NCI-H1436 treated with DMSO at 0.1 percent for 48 hours (cell line): ENCODE data around the gene ZNF697.
"Not testable (repeated sequence)": the region's sequence is repeated elsewhere in the genome, so short reads cannot be mapped to it uniquely, and the experiment has no call there.

Experiments used
- DNase-seq: peaks from one replicate; lab custom pipeline; 2025; lab: John Stamatoyannopoulos, UW

Gene ZNF697

DNA sequence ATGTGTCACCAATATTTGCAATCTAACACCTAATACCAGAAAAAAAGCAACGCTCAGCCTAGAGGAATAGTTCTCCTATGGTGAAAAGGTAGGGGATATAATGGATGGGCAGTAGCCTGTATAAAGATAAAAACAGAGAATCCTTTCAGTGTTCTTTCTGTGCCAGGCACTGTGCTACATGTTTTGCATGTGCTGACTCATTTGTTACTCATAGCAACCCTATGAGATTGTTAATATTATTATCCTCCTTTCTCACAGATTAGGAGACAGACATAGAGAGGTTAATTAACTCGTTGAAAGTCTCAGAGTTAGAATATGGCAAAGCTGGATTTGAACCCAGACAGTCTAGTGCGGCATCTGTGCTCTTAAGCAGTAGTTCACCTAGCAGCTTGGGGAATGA lies 45.3 kb downstream of the ZNF697 start:
- not testable (repeated sequence) for DNase-seq

DNA sequence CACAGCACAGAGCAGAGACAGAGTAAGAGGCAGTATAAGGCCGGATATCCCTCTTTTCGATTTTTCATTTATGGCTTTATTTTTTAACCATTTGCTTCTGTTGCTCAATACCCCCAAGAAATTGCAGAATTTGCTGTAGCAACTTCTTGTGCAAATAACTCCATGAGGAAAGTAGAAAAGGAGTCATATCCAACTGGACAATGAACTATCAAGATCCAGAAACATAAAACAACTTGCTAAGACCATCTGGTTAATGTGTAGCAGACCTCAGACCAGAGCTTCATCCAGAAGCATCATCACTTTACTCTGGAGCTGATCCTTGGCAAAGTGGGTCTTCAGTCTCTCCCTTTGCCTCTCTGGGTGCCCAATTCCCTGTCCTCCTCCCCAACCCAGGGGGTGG lies 45.9 kb downstream of the ZNF697 start:
- no peak for DNase-seq

DNA sequence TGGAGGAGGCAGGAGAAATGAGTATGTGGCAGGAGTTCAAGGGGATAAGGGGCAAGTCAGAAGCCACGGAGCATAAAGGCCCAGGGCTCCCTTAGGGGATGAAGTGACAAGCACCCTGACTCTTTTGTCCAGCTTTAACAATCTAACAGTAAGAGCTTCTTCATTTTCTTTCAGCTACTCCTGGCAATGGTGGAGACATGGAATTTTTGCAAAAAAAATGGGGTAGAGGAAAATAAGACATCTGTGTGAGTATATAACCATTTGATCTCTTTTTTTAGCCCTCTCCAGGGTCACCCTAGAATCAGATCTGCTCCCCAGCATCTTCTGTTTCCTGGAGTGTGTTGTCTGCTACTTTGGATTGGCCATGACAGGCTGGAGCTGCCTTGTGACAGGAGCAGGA lies 47.1 kb downstream of the ZNF697 start:
- no peak for DNase-seq

DNA sequence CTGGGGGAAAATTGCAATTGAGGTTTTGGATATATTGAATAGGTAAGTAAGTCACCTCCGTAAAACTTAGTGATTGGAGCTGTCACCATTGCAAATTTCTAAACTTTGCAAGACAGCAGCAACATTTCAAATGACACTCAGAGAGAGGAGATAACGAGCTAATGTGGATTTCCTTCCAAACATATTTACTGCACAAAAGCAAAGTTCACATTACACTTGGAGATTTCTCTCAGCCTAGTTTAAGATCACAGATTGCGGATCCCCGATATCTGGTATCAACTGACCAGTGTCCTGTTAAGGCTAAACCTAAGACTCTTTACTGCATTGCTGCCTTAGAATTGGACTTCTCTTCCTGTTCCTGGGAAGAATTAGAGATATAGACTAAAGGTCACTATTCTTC lies 47.5 kb downstream of the ZNF697 start:
- DNase-seq: no peak

DNA sequence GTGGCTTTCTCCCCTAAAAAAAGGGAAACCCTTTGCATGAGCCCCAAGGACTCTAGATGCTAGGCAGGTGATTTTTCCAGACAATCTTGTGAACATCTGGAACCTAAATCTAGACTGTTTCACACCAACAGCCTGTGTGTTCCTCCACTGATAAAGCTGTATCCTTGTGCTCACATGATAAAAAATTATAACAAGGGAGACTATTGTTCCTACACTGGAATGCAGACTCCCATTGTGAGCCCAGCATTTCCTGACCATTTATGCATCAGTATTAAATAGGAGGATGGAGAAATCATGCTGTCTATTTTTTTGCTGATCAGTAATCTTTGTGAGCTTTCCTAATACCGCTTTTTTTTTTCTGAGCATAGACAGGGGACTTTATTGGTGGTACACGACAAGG lies 52.5 kb downstream of the ZNF697 start:
- no peak for DNase-seq

DNA sequence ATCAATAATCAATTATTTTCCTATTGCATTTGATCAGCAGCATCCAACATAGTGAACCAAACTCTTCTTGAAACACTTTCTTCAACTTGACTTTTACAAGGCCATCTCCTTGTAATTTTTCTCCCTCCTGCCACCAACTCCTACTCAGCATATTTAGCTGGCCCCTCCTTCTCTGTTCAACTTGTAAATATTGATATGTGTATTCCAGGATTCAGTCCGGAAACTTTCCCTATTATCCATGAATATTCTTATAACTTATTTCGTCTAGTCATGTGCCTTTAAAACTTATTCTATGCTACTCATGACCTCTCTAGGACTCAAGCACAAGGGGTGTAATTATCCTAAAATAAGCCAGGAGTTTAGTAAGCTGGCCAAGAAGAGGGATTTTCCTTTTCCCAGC lies 52.9 kb downstream of the ZNF697 start:
- no peak for DNase-seq

DNA sequence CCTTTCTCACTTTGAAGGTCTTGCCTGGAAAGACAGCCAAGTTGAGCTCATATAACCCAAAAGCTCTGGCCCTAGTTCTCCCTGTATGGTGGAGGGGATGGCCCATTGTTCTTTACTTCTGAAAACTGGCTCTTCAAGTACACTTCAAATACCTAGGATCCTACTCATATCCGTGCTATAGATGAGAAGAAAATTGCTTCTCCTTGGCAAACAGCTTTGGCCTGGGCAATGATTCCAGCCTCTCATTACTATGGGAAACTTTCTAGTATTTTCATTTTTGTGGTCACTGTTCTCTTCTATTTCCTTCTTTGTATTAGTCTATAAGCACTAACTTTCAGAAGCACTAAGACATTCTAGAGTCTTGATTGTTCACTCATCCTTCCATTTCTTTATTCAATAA lies 53.7 kb downstream of the ZNF697 start:
- no peak for DNase-seq

DNA sequence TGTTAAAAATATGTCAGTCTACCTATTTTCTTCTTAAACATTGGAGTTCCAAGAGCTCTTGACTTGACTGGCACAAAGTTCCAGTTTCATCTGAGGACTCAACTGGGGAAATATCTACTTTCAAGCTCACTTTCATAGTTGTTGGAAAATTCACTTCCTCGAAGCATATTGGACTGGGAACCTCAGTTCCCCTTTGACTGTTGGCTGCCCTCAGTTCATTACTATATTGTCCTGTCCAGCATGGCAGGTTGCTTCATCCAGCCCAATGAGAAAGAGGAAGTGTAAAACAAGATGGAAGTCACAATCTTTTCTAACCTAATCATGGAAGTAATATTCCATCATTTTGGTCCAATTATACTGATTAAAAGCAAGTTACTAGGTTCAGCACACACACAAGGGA lies 54.3 kb downstream of the ZNF697 start:
- DNase-seq: no peak

DNA sequence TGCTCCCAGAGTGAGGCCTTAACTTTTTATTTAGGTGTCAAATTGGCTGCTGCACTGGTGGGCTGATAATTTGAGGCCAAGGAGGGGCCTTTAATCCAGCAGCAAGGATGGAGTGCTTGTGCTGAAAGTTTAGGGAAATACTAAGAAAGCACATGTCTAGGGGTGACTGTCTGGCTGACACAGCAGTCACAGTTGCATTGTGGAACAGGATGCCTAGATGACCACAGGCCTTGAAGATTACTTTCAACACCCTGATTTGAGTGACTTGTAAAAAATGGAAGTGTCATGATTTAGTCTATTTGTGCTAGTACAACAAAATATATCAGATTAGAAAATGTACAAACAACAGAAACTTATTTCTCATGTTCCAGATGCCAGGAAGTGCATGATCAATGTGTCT lies 57.7 kb downstream of the ZNF697 start:
- DNase-seq: no peak

DNA sequence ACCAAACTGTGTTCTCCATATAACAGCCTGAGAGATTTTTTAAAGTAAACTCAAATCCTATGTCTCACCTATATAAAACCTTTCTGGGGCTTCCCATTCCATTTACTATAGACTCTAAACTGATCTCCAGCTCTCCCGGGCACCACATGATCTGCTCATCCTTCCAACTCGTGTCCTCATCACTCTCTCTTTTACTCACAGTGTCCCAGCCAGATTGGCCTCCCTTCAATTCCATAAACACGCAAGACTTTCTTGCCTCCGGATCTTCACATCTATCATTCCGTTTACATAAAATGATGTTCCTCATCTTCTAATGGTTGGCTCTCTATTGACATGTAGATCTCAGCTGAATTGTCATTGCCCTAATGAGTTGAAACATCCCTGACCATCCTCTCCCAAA lies 59.4 kb downstream of the ZNF697 start:
- no peak for DNase-seq

DNA sequence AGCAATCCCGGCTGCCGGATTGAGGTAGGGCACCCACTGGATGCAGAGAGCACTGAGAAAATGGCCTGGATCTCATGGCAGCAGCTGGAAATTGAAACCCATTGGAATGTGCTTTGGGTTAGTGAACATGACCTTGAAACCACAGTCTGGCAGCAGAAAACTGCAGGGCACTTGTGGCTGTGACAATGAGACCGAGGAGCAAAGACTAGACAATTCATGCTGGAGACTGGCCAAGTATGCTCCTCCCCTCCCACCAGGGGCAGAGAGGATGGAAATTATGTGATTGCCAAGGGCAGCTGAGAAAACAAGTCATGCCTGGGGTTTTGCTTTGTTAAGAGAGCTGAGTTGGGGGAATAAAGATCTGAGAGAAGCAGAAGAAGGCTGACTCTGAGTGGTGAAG lies 60.7 kb downstream of the ZNF697 start:
- DNase-seq: no peak

DNA sequence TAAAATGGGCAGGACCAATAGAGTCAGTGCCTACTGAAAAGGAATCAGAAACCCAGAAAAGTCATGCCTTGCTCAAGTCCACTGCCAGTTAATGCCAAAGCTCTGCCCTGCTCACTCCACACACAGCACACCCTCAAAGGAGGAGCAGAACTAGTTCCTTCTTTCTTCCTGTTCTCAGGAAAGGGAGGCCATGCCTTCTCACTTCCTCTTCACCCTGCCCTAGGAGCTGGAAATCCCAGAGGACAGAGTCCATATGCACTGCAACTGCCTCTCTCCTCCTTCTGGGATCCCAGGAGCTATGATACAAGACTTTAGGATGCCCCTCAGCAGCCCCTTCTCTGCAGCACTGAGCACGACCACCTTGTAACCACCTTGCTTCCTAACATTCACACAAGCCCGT lies 62.3 kb downstream of the ZNF697 start:
- DNase-seq: not testable (repeated sequence)

DNA sequence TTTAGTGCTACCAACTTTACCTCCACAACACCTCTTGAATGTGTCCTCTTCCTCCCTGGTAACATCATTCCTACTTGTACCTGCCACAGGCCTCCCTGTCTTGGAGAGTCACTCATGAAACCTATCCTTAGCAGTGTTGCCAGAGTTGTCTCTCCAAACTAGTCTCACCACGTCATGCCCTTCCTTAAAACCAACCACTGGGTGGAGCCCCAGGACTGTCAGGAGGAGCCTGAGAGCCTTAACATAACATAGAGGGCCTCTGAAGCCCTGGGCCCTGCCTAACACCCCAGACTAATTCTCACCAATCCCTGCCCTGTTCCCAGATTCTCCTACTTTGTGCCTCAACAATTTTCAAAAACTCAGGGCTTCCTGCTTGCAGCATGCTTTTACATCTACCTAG lies 65.3 kb downstream of the ZNF697 start:
- no peak for DNase-seq

DNA sequence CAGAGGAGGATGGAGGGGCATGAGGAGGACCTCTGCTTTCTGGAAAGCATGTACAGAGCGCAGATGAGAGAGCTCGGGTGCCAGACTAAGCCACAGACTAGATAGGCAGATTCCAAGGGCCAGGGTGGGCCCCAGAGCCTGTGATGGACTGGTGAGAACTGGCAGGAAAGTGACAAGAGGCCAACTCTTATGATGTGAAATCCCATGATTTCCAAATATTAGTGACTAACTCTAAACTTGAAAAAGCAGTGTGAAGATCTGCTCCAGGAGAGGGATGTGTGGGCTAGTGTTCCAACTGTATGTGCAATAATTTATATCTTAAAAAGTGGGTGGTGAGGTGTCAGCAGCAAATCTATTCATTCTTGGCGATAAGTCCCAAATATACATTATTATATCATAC lies 67.0 kb downstream of the ZNF697 start:
- DNase-seq: not testable (repeated sequence)

DNA sequence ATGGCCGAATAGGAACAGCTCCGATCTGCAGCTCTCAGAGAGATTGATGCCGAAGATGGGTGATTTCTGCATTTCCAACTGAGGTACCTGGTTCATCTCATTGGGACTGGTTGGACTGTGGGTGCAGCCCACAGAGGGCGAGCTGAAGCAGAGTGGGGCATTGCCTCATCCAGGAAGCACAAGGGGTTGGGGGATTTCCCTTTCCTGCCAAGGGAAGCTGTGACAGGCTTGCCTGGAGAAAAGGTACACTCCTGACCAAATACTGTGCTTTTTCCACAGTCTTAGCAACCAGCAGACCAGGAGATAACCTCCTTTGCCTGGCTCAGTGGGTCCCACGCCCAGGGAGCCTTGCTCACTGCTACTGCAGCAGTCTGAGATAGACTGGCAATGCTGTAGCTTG lies 74.2 kb downstream of the ZNF697 start:
- no peak for DNase-seq

DNA sequence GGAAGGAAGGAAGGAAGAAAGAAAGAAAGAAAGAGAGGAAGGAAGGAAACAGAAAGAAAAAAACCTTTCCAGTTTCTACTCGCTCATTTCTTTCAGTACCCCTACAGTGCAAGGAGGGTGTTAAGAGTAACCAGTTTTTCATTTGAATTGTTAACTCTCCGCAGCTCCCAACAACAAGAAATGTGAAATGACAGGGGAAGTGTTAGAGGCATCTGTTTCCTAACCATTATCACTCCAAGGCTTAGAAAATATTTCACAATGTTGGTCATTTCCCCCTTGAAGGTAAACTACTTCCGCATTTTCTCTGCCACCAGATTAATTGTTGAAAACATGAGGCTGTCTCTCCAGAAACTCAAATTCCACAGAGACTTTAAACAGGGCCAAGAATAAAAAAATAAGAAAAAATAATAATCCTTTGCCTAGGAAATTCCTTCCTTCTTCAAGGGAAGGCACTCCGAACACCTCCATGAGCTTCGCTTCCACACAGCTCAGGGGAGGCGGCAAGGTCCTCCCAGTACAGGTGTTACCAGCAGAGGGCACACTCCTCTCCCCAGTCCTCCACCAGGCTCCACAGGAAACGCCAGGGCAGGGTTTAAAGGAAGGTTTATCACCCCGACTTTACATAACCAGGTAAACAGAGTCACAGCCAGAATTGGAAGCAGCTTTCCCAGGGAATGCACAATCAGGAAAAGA lies 78.0 kb downstream of the ZNF697 start:
- DNase-seq: not testable (repeated sequence)
